GM18511 (cell line): ENCODE data around the gene FLAD1.

Source experiments
- ATAC-seq: cut with Tn5 transposase; IDR thresholded peaks from one replicate; pipeline ENCODE4 v1.9.1; 2021; ENCODE audit warnings: mild to moderate bottlenecking, moderate library complexity; ENCODE audit not compliant: unreplicated experiment

Gene FLAD1

GRCh38 chr1:154982897-154983648 lies at the start of gene FLAD1:
Gene FLAD1, plus strand, starts transcription at chr1:154983344. Its CDS starts 351 bp downstream, at chr1:154983695.
- ATAC-seq, result peak; percentile 99

GRCh38 chr1:154934358-154934948 lies 48.7 kb upstream of the FLAD1 start:
- ATAC-seq, result no peak

GRCh38 chr1:154935749-154936554 lies 47.2 kb upstream of the FLAD1 start:
- ATAC-seq, result no peak

GRCh38 chr1:154936555-154937084 lies 46.5 kb upstream of the FLAD1 start, which contains the start of gene PMVK:
Gene PMVK, minus strand, starts transcription at chr1:154936719. Its CDS starts 34 bp downstream, at chr1:154936685.
- peak; percentile 85 for ATAC-seq

- ATAC-seq, result peak; percentile 71
Observed at GRCh38 chr1:154937085-154937987, 45.8 kb upstream of the FLAD1 start.

GRCh38 chr1:154937988-154938386 lies 45.2 kb upstream of the FLAD1 start:
- ATAC-seq, result no peak

GRCh38 chr1:154938604-154939399 lies 44.3 kb upstream of the FLAD1 start:
- no peak for ATAC-seq

- ATAC-seq, result no peak
Observed at GRCh38 chr1:154940213-154940560, 43.0 kb upstream of the FLAD1 start.

GRCh38 chr1:154940651-154941194 lies 42.4 kb upstream of the FLAD1 start:
- ATAC-seq, result no peak

- ATAC-seq, result no peak
Observed at GRCh38 chr1:154941333-154942013, 41.7 kb upstream of the FLAD1 start.

GRCh38 chr1:154943649-154944400 lies 39.3 kb upstream of the FLAD1 start:
- ATAC-seq, result no peak

- no peak for ATAC-seq
Observed at GRCh38 chr1:154944401-154945159, 38.6 kb upstream of the FLAD1 start.

GRCh38 chr1:154945160-154945961 lies 37.8 kb upstream of the FLAD1 start:
- ATAC-seq, result no peak

GRCh38 chr1:154945962-154946850 lies 36.9 kb upstream of the FLAD1 start:
- ATAC-seq, result no peak

- ATAC-seq, result no peak
Observed at GRCh38 chr1:154948079-154948478, 35.1 kb upstream of the FLAD1 start.
